Panc1 (cell line): Measurements from ENCODE around the gene RARRES2. TPM values are rescaled to one million over a fixed set of nuclear protein-coding genes. Genes with fewer than 3 reads are reported as not detected.

Experiments
- ATAC-seq: fragments of 200-7000 bp; cut with Tn5 transposase; 2 replicates; pipeline ENCODE4 v1.9.1; 2020; ENCODE audit warnings: mild to moderate bottlenecking, moderate library complexity
- BruUV-seq: library from RNA; stranded (reverse); fragments of 400-500 nt; replicated peaks from 2 replicates; lab custom pipeline; 2021; lab: Mats Ljungman, UMichigan
- CTCF ChIA-PET: fragments of 300-600 bp; sonication (Branson Sonifier 250); formaldehyde crosslinking; loops from one replicate; lab custom pipeline; 2022; ENCODE audit warnings: antibody characterized with exemption; lab: Charles Lee
- POLR2A ChIA-PET: fragments of 300-600 bp; sonication (Branson Sonifier 250); formaldehyde crosslinking; loops from one replicate; lab custom pipeline; 2022; ENCODE audit warnings: antibody characterized with exemption; lab: Charles Lee
- DNase-seq: peaks from one replicate; pipeline ENCODE4 v3.0.0-alpha.2; 2010; ENCODE audit warnings: low read depth, low spot score
- H3K27ac ChIP-seq: 2 replicates; pipeline ENCODE4 v1.5.1; 2011; ENCODE audit warnings: mild to moderate bottlenecking, low read length, inconsistent platforms
- H3K27me3 ChIP-seq: fragments of 200-500 bp; sonication (Bioruptor generic); 2 replicates; pipeline ENCODE4 v1.6.0; 2014; ENCODE audit warnings: low read length, inconsistent platforms; ENCODE audit not compliant: control insufficient read depth, insufficient read depth
- H3K36me3 ChIP-seq: fragments of 200-500 bp; sonication (Bioruptor generic); 2 replicates; pipeline ENCODE4 v1.5.1; 2014; ENCODE audit warnings: inconsistent platforms, mild to moderate bottlenecking, low read length, moderate library complexity; ENCODE audit not compliant: control insufficient read depth, insufficient read depth
- H3K4me1 ChIP-seq: 2 replicates; pipeline ENCODE4 v1.5.1; 2011; ENCODE audit warnings: inconsistent platforms, mild to moderate bottlenecking, low read length, moderate library complexity; ENCODE audit not compliant: control insufficient read depth, insufficient read depth
- H3K4me3 ChIP-seq, 2 experiments: 2 replicates each; pipeline ENCODE4 v1.5.1; 2011 to 2012; ENCODE audit warnings: low read depth in 2 of 2, low read length in 2 of 2, mild to moderate bottlenecking in 2 of 2, inconsistent platforms in 1 of 2, moderate library complexity in 1 of 2
- H3K9me3 ChIP-seq: fragments of 200-500 bp; sonication (Bioruptor generic); 2 replicates; pipeline ENCODE4 v1.5.1; 2014; ENCODE audit warnings: low read depth, mild to moderate bottlenecking, inconsistent platforms, low read length, moderate library complexity; ENCODE audit not compliant: control insufficient read depth, insufficient read depth
- CTCF ChIP-seq: fragments of 450-650 bp; IDR thresholded peaks from 2 replicates; pipeline ENCODE4 v1.5.1; 2017; ENCODE audit warnings: mild to moderate bottlenecking
- POLR2AphosphoS5 ChIP-seq: IDR thresholded peaks from 2 replicates; pipeline ENCODE4 v1.6.1; 2012; ENCODE audit warnings: mild to moderate bottlenecking, low read depth, low read length, moderate library complexity
- REST ChIP-seq, 2 experiments: IDR thresholded peaks; 2 replicates each; pipeline ENCODE4 v1.6.1; 2011 to 2012; ENCODE audit warnings: low read depth in 2 of 2, control low read depth in 1 of 2, low read length in 1 of 2, mild to moderate bottlenecking in 1 of 2, moderate library complexity in 1 of 2; ENCODE audit not compliant: insufficient read depth in 1 of 2
- SIN3A ChIP-seq: IDR thresholded peaks from 2 replicates; pipeline ENCODE4 v1.6.1; 2012; ENCODE audit warnings: low read depth, mild to moderate bottlenecking, low read length, moderate library complexity, borderline replicate concordance; ENCODE audit not compliant: insufficient read depth
- TCF7L2 ChIP-seq: IDR thresholded peaks from 2 replicates; pipeline ENCODE4 v1.6.1; 2011; ENCODE audit warnings: mild to moderate bottlenecking, low read depth, low read length, inconsistent platforms
- in situ Hi-C: cut with HindIII; loops from 2 replicates; pipeline ENCODE4 v1.10.0; 2016; ENCODE audit warnings: low sequenced_read_pairs, low pct_unique_long_range_greater_than_20kb
- intact Hi-C: fragments of 100-400 bp; cut with micrococcal nuclease; formaldehyde crosslinking; loops from one replicate; pipeline ENCODE4 v1.10.0; 2022; ENCODE audit not compliant: unreplicated experiment
- total RNA-seq: library from RNA; stranded (reverse); gene quantifications from one replicate; pipeline ENCODE4 v1.2.1, GENCODE V29; 2021; ENCODE audit not compliant: unreplicated experiment

RARRES2 gene
- total RNA-seq, 1 experiment from 2014 or later = 1.1 TPM

GRCh38 chr7:150314639-150315239 is 26.7 kb downstream of the RARRES2 start:
- no peak for ATAC-seq
- Histone ChIP-seq H3K4me3 (no peak overlapping the region), H3K27me3 (no peaks in the 10 kb centered on the region), H3K27ac (no peak overlapping the region), H3K4me1 (no peaks in the 10 kb centered on the region), H3K36me3 (no peaks in the 10 kb centered on the region), H3K9me3 (no peaks in the 10 kb centered on the region)
- CTCF ChIA-PET = no interaction called here
- POLR2A ChIA-PET = no interaction called here
- TF ChIP-seq SIN3A (no peak), CTCF (no peak), POLR2AphosphoS5 (no peak), TCF7L2 (no peak), REST (IDR thresholded peaks at IDR 0.05; ENCODE audit: insufficient read depth in 1 of 2, low read depth in 2 of 2, low read length in 1 of 2) (no peak)
- no TSS peak for BruUV-seq
- intact Hi-C loops = no loop called here
- no peak for DNase-seq
- in situ Hi-C loops = no loop called here

- H3K27me3 ChIP-seq = no peaks in the 10 kb centered on the region
- H3K4me3 ChIP-seq = no peak overlapping the region
- ATAC-seq = peak; percentile 38; the same call in 1 of the 2 replicates
- intact Hi-C loops (no loop called here), in situ Hi-C loops (no loop called here)
- BruUV-seq = no TSS peak
- no peaks in the 10 kb centered on the region for H3K4me1 ChIP-seq
- no peaks in the 10 kb centered on the region for H3K9me3 ChIP-seq
- no peak for DNase-seq
- CTCF ChIA-PET = interaction anchor here (0.6 kb wide), 1 partner anchor 41 kb away, joined by 5 read pairs; no protein-coding TSS in a partner anchor
- H3K36me3 ChIP-seq = no peaks in the 10 kb centered on the region
- no peak for TF ChIP-seq CTCF
- no peak for TF ChIP-seq TCF7L2
- no peak for TF ChIP-seq SIN3A
- TF ChIP-seq REST (IDR thresholded peaks at IDR 0.05; ENCODE audit: insufficient read depth in 1 of 2, low read depth in 2 of 2, low read length in 1 of 2) = no peak
- TF ChIP-seq POLR2AphosphoS5 = no peak
- H3K27ac ChIP-seq = no peak overlapping the region
- POLR2A ChIA-PET = interaction anchor here (0.5 kb wide), 1 partner anchor 934 kb away, joined by 11 read pairs; the partner anchor contains the start of gene SMARCD3
These were observed 27.6 kb downstream of the RARRES2 start for GRCh38 chr7:150313870-150314269.
